Measurements from ENCODE around the gene MLX.

The MLX gene, protein sequence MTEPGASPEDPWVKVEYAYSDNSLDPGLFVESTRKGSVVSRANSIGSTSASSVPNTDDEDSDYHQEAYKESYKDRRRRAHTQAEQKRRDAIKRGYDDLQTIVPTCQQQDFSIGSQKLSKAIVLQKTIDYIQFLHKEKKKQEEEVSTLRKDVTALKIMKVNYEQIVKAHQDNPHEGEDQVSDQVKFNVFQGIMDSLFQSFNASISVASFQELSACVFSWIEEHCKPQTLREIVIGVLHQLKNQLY

DNA sequence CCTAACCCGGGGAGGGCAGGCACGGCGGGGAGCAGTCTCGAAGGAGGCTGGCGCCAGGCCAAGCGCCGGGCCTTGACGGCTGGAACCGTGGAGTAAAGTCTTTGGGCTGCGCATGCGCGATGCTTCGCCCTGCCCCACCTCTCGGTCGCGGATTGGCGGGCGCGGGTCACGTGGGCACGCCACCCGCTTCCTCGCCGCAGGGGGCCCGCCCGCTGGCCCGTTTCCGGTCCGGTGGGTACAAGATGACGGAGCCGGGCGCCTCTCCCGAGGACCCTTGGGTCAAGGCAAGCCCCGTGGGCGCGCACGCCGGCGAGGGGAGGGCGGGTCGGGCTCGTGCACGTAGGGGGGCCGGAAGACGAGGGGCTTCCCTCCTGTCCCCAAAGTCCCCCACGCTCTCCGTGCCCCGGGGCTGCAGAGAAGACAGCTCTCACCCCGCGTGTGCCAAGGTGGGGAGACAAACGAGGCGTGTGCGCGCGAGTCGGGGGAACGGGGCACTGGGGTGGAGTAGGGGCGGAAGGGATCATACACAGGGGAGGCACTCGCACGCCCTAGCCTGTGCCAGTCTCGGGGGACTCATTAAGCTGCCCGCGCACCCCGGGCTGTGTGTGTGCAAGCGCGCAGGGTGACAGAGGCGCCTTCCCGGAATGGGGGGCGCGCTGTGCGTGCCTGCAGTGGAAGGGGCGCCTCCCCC, at the start of gene MLX:
MLX (plus strand) TSS at position 218 of the 691 bp plus-strand sequence; CDS start at position 243, 25 bp downstream.
- H3K27me3 ChIP-seq (ENCODE audit: control insufficient read depth in 1 of 2, insufficient read depth in 2 of 2, low read length in 2 of 2), result no peaks in the 10 kb centered on the region
- peak within 1 kb of the TSS; percentile 94 to 97 for H3K4me3 ChIP-seq (ENCODE audit: low read depth in 1 of 2, low read length in 2 of 2)
- no peaks in the 10 kb centered on the region for H3K9me3 ChIP-seq (ENCODE audit: low read length)
- H3K36me3 ChIP-seq (ENCODE audit: insufficient read depth, low read length), result peaks cover 61% of the 10 kb centered on the region
- H3K4me1 ChIP-seq (ENCODE audit: insufficient read depth, low read length), result peaks cover 39% of the 10 kb centered on the region
- H3K9ac ChIP-seq (ENCODE audit: low read length), result peak within 1 kb of the TSS; percentile 61
- peak within 1 kb of the TSS; percentile 95 for H3K27ac ChIP-seq (ENCODE audit: low read depth, low read length)

DNA sequence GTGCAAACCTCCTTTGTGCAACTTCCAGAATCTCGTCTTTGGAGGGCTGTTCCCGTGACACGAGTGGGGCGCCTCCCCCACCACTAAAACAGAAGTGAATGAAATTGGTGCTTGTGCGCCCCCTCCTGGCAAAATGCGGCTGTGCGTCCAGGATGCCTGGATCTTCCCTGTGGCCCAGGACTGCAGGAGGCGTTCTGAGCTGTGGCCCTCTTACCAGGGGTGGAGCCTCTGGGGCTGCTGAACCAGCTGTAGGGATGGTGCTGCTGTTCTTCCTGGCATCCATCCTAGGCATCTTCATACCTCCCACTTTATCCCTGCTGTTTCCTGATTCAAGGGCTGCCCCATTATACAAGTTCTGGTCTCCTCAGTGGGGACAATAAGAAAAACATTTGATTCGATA, 49.4 kb upstream of the MLX start:
- Histone ChIP-seq H3K4me1 (ENCODE audit: insufficient read depth, low read length) (peaks cover 63% of the 10 kb centered on the region), H3K9me3 (ENCODE audit: low read length) (no peaks in the 10 kb centered on the region), H3K36me3 (ENCODE audit: insufficient read depth, low read length) (peaks cover 17% of the 10 kb centered on the region), H3K4me3 (ENCODE audit: low read depth in 1 of 2, low read length in 2 of 2) (no peak overlapping the region), H3K9ac (ENCODE audit: low read length) (no peak overlapping the region), H3K27me3 (ENCODE audit: control insufficient read depth in 1 of 2, insufficient read depth in 2 of 2, low read length in 2 of 2) (no peaks in the 10 kb centered on the region), H3K27ac (ENCODE audit: low read depth, low read length) (peak overlapping the region; percentile 96)

DNA sequence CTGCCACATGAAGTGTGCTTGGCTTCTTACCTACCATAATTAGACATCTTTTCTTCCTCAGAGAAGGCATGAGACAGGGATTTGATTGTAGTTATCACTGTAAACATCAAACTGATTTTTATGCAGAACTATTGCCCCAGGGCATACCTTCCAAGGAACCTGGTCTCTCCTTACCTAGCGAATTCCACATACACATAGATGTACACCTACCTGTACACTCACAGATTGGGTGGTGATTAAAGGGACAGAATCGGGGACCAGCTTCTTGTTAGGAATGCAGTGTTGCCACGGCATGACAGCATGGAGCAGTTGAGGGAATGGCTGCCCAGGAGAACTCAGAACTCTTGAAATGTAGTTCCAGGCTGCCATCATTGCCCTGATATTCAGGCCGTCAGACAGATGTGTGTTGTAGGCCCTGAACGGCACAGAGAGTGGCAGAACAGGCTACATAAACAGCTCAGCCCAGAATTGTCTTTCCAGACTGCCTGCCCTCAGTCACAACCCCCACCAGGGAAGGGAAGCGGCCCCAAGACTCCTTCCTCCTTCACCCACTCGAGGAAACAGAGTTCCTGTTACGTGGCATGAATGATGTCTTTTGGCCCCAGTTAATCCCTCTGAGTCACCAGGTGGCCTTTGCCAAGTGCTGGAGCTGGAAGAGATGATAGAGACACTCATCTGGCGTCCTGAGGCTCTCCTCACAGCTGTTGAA, 48.7 kb upstream of the MLX start:
- H3K27ac ChIP-seq (ENCODE audit: low read depth, low read length), result peak overlapping the region; percentile 96
- H3K9ac ChIP-seq (ENCODE audit: low read length), result peak overlapping the region; percentile 35
- H3K27me3 ChIP-seq (ENCODE audit: control insufficient read depth in 1 of 2, insufficient read depth in 2 of 2, low read length in 2 of 2), result no peaks in the 10 kb centered on the region
- H3K4me3 ChIP-seq (ENCODE audit: low read depth in 1 of 2, low read length in 2 of 2), result no peak overlapping the region
- H3K36me3 ChIP-seq (ENCODE audit: insufficient read depth, low read length), result peaks cover 17% of the 10 kb centered on the region
- no peaks in the 10 kb centered on the region for H3K9me3 ChIP-seq (ENCODE audit: low read length)
- H3K4me1 ChIP-seq (ENCODE audit: insufficient read depth, low read length), result peaks cover 70% of the 10 kb centered on the region

DNA sequence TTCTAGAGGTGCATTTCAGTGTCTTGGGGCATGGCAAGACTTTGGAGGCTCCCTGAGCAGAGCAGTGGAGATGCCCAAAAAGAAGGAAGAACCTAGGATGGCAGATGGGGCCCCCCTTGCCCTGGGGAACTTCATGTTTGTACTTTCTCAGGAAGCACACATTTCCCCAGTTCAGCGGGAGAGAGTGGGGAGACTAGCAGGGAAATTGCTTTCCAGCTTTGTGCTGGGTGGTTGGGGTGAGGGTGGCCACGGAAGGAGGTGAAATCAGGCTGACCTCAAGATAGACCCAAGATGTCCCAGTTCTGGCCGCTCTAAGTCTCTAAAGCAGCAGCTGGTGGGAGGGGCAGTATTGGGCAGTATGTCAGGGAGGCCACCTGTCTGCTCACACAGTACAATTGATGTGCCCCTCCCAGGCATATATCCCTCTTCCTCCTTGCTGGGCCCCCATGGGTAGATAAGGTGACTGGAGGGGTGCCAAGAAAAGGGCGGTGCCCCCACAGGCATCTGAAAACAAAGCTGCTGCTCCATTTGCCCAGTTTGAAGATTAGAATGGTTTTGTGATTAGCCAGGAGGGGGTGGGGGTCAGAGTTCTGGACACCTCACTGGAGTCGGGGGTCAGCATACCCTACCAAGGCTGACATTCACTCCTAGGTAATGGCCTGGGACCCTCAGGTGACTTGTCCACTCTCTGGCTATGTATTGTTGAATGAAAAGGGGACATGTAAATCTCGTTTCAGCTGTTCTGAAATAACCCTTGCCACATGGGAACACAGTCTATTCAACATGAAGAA, 48.0 kb upstream of the MLX start:
- Histone ChIP-seq H3K27ac (ENCODE audit: low read depth, low read length) (peak overlapping the region; percentile 96), H3K4me3 (ENCODE audit: low read depth in 1 of 2, low read length in 2 of 2) (peak overlapping the region in 1 of 2 donors; percentile 22), H3K9ac (ENCODE audit: low read length) (peak overlapping the region; percentile 21), H3K27me3 (ENCODE audit: control insufficient read depth in 1 of 2, insufficient read depth in 2 of 2, low read length in 2 of 2) (no peaks in the 10 kb centered on the region), H3K9me3 (ENCODE audit: low read length) (no peaks in the 10 kb centered on the region), H3K4me1 (ENCODE audit: insufficient read depth, low read length) (peaks cover 73% of the 10 kb centered on the region), H3K36me3 (ENCODE audit: insufficient read depth, low read length) (peaks cover 14% of the 10 kb centered on the region)

DNA sequence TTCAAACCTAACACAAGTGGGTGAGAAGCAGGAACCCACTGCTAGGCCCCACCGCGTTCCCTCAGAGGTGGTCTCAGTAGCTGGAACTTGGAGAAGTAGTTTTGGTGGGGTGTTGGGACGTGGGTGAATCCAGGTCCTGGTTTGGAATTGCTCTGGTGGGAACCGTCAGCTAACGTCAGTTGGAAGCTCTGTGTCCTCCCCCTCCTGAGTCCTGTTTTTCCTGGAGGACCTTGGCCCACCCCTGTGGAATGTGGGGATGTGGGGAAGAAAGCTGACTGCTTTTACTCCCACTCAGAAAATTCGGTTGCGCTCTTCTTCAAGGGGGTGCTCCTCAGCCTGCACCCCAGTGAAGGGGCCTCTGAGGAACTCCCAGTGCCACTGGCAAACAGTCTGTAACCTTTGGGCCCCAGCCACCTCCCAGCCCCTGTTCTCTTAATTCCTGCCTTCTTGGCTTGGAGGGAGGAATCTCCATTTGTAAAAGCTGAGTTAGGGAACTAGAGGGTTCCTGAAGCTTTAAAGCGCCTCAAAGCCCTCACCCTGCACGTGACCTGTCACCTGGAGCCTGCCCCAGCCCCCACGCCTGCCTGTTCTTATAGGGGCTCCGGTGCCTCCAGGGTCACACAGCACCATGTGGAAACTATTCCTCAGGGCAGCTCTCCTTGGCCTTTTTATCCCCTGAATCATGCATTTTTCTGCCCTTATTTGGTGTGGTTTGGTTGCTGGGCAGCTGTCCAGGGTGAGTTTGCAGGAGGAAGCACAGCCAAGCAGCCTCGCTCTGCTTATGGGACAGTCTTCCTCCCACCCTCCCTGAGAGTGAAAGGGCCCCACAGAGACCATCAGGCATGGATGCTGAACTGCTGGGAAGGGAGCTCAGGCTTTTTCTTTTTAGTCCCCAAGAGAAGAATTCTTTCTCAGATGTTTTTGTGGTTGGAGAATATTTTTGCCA, 47.1 kb upstream of the MLX start:
- peak overlapping the region; percentile 96 for H3K27ac ChIP-seq (ENCODE audit: low read depth, low read length)
- H3K9me3 ChIP-seq (ENCODE audit: low read length), result no peaks in the 10 kb centered on the region
- H3K36me3 ChIP-seq (ENCODE audit: insufficient read depth, low read length), result peaks cover 5% of the 10 kb centered on the region
- no peaks in the 10 kb centered on the region for H3K27me3 ChIP-seq (ENCODE audit: control insufficient read depth in 1 of 2, insufficient read depth in 2 of 2, low read length in 2 of 2)
- H3K9ac ChIP-seq (ENCODE audit: low read length), result peak overlapping the region; percentile 21
- H3K4me3 ChIP-seq (ENCODE audit: low read depth in 1 of 2, low read length in 2 of 2), result peak overlapping the region in 1 of 2 donors; percentile 22
- H3K4me1 ChIP-seq (ENCODE audit: insufficient read depth, low read length), result peaks cover 73% of the 10 kb centered on the region

DNA sequence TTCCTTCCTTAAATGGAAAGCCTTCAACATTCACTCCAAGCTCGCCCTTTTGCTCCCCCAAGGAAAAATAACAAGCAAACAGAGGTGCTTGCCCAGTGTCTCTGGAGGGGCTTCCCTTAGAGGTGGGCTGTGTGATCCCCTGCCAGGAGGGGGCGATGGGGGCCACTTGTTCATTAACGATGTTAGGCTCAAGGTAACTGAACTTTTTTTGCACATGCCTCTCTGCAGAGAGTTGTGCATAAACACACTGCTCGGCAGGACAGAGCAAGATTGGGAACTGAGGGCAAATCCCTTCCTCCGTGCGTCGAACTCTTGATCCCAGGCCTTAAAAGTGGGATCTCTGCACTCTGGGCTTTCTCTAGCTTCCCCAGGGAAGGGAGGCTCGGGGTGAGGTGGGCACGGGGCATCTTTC, 46.4 kb upstream of the MLX start:
- Histone ChIP-seq H3K27ac (ENCODE audit: low read depth, low read length) (peak overlapping the region; percentile 96), H3K9ac (ENCODE audit: low read length) (peak overlapping the region; percentile 21), H3K36me3 (ENCODE audit: insufficient read depth, low read length) (peaks cover 4% of the 10 kb centered on the region), H3K27me3 (ENCODE audit: control insufficient read depth in 1 of 2, insufficient read depth in 2 of 2, low read length in 2 of 2) (no peaks in the 10 kb centered on the region), H3K9me3 (ENCODE audit: low read length) (no peaks in the 10 kb centered on the region), H3K4me3 (ENCODE audit: low read depth in 1 of 2, low read length in 2 of 2) (no peak overlapping the region), H3K4me1 (ENCODE audit: insufficient read depth, low read length) (peaks cover 73% of the 10 kb centered on the region)

DNA sequence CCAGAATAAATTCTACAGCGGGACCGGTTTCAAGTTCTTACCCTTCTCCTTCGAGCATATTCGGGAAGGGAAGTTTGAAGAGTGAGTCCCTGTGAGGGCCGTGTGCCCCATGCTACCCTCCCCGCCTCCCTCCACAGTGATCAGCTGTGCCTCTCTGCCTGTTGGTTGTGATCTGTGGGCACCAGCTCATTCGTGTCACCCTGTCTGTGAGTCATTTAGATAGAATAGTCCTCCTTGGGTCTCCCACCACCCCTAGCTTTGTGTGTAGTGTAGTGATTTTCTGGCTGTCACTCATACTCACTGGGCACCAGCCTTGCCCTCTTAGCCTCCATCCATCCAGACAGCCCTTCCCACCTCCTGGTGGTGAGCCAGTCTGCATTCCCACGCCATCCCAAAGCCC, 45.9 kb upstream of the MLX start:
- no peaks in the 10 kb centered on the region for H3K9me3 ChIP-seq (ENCODE audit: low read length)
- H3K27me3 ChIP-seq (ENCODE audit: control insufficient read depth in 1 of 2, insufficient read depth in 2 of 2, low read length in 2 of 2), result no peaks in the 10 kb centered on the region
- H3K9ac ChIP-seq (ENCODE audit: low read length), result peak overlapping the region; percentile 21
- H3K27ac ChIP-seq (ENCODE audit: low read depth, low read length), result peak overlapping the region; percentile 96
- peak overlapping the region in 1 of 2 donors; percentile 21 for H3K4me3 ChIP-seq (ENCODE audit: low read depth in 1 of 2, low read length in 2 of 2)
- peaks cover 73% of the 10 kb centered on the region for H3K4me1 ChIP-seq (ENCODE audit: insufficient read depth, low read length)
- peaks cover 4% of the 10 kb centered on the region for H3K36me3 ChIP-seq (ENCODE audit: insufficient read depth, low read length)

DNA sequence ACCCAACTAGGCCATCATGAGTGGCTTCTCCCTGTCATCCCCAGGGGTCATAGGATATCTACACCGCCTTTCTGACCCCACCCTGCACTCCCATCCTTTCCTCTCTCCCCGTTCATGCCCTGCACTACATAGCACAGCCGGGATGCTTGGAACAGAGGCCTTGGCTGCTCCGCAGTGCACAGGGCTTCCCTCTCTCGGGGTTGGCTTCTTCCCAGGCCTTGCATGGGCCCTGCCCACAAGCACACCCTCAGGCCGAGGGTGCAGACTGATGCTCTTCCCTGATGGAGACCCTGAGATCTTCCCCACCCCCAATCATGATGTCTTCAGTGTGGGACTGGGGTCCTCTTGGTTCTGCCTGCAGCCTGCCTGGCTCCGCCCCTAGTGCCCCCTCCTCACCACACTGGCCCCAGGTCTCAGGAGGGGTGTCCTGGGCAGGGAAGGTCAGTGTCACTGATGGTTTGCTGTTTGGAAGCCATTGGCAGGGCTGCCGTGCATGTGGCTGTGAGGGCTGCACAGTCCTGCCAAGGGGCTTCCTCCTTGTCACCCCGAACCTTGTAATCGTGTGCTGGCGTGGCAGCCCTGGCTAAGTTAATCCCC, 45.1 kb upstream of the MLX start:
- H3K27ac ChIP-seq (ENCODE audit: low read depth, low read length), result peak overlapping the region; percentile 96
- H3K36me3 ChIP-seq (ENCODE audit: insufficient read depth, low read length), result peaks cover under 1% of the 10 kb centered on the region
- H3K4me3 ChIP-seq (ENCODE audit: low read depth in 1 of 2, low read length in 2 of 2), result no peak overlapping the region
- H3K4me1 ChIP-seq (ENCODE audit: insufficient read depth, low read length), result peaks cover 70% of the 10 kb centered on the region
- H3K27me3 ChIP-seq (ENCODE audit: control insufficient read depth in 1 of 2, insufficient read depth in 2 of 2, low read length in 2 of 2), result no peaks in the 10 kb centered on the region
- no peaks in the 10 kb centered on the region for H3K9me3 ChIP-seq (ENCODE audit: low read length)
- peak overlapping the region; percentile 20 for H3K9ac ChIP-seq (ENCODE audit: low read length)

DNA sequence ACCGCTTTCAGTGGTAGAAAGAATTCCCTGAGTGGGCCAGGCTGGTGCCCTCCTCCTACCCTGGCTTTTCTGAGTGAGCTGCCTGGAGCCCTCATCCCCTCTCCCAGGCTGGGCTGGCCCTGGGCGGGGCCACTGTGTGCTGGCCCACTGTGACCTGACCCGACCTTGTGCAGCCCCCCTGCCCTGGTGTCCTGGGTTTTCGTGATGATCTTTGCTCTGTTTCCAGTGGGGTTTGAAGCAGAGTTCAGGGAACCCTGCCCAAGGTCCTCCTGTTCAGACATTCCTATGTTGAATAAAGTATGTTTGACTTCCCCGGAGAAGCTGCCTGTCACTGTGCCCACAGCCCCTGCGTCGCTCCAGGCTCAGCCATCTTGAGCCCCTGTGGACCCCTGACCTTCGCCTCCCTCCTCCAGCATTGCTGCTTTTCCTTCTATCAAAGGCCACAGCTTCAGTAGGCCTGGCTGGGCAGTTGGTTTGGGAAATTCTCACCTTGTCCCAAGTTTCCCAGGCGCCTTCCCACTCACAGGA, 44.6 kb upstream of the MLX start:
- Histone ChIP-seq H3K4me1 (ENCODE audit: insufficient read depth, low read length) (peaks cover 70% of the 10 kb centered on the region), H3K36me3 (ENCODE audit: insufficient read depth, low read length) (no peaks in the 10 kb centered on the region), H3K27me3 (ENCODE audit: control insufficient read depth in 1 of 2, insufficient read depth in 2 of 2, low read length in 2 of 2) (no peaks in the 10 kb centered on the region), H3K4me3 (ENCODE audit: low read depth in 1 of 2, low read length in 2 of 2) (no peak overlapping the region), H3K27ac (ENCODE audit: low read depth, low read length) (peak overlapping the region; percentile 96), H3K9ac (ENCODE audit: low read length) (peak overlapping the region; percentile 20), H3K9me3 (ENCODE audit: low read length) (no peaks in the 10 kb centered on the region)

DNA sequence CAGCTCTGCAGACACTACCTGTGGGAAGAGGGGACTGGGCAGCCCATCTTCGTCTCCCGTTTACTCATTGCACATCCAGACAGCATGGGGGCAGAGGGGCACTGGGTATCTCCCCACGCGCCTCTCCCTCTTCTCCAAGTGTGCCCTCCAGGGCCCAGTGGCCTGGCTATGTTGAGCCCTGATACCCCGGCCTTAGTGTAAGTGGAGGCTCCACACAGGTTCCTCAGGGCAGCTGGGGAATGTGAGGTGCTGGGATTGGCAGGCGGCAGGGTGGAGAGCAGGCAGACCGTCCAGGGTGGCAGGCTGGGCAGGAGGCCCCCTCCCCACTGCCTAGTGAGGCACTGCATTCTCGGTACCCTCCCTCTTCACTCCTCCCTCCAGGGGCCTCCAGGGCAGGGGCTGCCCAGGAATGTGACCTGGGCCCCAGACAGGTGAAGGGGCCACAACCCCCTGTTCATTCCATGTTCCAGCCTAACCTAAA, 44.1 kb upstream of the MLX start:
- Histone ChIP-seq H3K9me3 (ENCODE audit: low read length) (no peaks in the 10 kb centered on the region), H3K27me3 (ENCODE audit: control insufficient read depth in 1 of 2, insufficient read depth in 2 of 2, low read length in 2 of 2) (no peaks in the 10 kb centered on the region), H3K27ac (ENCODE audit: low read depth, low read length) (peak overlapping the region; percentile 96), H3K4me1 (ENCODE audit: insufficient read depth, low read length) (peaks cover 67% of the 10 kb centered on the region), H3K36me3 (ENCODE audit: insufficient read depth, low read length) (no peaks in the 10 kb centered on the region), H3K9ac (ENCODE audit: low read length) (peak overlapping the region; percentile 20), H3K4me3 (ENCODE audit: low read depth in 1 of 2, low read length in 2 of 2) (no peak overlapping the region)

Measured in muscle layer of colon (tissue), 2 donors.